OCI-LY1 (cell line): ENCODE measurements around the gene SLCO3A1.

Source experiments
- EZH2 ChIP-seq: fragments of 200-600 bp; sonication (generic), shearing (Covaris generic); IDR thresholded peaks from 2 replicates; pipeline ENCODE4 v1.8.0; 2017; ENCODE audit warnings: borderline replicate concordance, mixed run types, mild to moderate bottlenecking, antibody characterized with exemption, low read length, moderate library complexity, mixed read lengths
- TF ChIP-seq, protein P1 (sequence below): fragments of 200-600 bp; sonication (generic), shearing (Covaris generic); IDR thresholded peaks from 2 replicates; pipeline ENCODE4 v1.5.1; 2017; ENCODE audit warnings: mild to moderate bottlenecking, antibody characterized with exemption, low read length, moderate library complexity, mixed read lengths

DNA sequence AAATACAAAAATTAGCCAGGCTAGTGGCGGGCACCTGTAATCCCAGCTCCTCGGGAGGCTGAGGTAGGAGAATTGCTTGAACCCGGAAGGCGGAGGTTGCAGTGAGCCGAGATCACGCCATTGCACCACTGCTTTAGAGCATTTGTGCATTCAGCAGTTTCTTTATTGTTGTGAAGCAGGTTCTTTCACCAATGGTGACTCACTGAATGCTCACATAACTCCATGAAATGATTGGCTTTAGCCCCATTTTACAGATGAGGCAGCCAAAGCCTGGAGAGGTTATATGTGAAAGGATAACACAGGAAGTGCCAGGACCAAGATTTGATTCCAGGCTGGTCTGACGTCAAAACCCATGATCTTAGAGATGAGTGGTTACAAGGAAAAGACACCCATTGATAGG, 195.2 kb downstream of the SLCO3A1 start:
- TF ChIP-seq EZH2 = no peak
- TF ChIP-seq, protein P1, sequence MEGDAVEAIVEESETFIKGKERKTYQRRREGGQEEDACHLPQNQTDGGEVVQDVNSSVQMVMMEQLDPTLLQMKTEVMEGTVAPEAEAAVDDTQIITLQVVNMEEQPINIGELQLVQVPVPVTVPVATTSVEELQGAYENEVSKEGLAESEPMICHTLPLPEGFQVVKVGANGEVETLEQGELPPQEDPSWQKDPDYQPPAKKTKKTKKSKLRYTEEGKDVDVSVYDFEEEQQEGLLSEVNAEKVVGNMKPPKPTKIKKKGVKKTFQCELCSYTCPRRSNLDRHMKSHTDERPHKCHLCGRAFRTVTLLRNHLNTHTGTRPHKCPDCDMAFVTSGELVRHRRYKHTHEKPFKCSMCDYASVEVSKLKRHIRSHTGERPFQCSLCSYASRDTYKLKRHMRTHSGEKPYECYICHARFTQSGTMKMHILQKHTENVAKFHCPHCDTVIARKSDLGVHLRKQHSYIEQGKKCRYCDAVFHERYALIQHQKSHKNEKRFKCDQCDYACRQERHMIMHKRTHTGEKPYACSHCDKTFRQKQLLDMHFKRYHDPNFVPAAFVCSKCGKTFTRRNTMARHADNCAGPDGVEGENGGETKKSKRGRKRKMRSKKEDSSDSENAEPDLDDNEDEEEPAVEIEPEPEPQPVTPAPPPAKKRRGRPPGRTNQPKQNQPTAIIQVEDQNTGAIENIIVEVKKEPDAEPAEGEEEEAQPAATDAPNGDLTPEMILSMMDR = no peak
